SK-N-SH treated with all-trans-retinoic acid at 6 μM for 48 hours (cell line): ENCODE measurements around the gene TKT.

Experiments used
- ATAC-seq: fragments of 200-7000 bp; cut with Tn5 transposase; 3 replicates; pipeline ENCODE4 v1.9.1; 2020; ENCODE audit warnings: mild to moderate bottlenecking, moderate library complexity
- ARNTL ChIP-seq: fragments of 450-650 bp; formaldehyde crosslinking; IDR thresholded peaks from 2 replicates; pipeline ENCODE4 v1.5.0; 2020; ENCODE audit warnings: low read depth, mild to moderate bottlenecking, moderate library complexity, borderline replicate concordance
- BACH2 ChIP-seq: fragments of 250-450 bp; sonication (Bioruptor Pico); IDR thresholded peaks from 2 replicates; pipeline ENCODE4 v1.9.0; 2021; ENCODE audit warnings: mild to moderate bottlenecking, borderline replicate concordance
- CSDC2 ChIP-seq: fragments of 250-450 bp; sonication (Bioruptor Pico); IDR thresholded peaks from 2 replicates; pipeline ENCODE4 v1.5.0; 2020; ENCODE audit warnings: mild to moderate bottlenecking, moderate library complexity
- ESRRG ChIP-seq: fragments of 250-450 bp; sonication (Bioruptor Pico); IDR thresholded peaks from 2 replicates; pipeline ENCODE4 v1.6.1; 2021; ENCODE audit warnings: mild to moderate bottlenecking
- GLIS3 ChIP-seq: fragments of 250-450 bp; sonication (Bioruptor Pico); IDR thresholded peaks from 2 replicates; pipeline ENCODE4 v1.5.0; 2020; ENCODE audit warnings: mild to moderate bottlenecking, moderate library complexity
- OSR1 ChIP-seq: fragments of 250-450 bp; sonication (Bioruptor Pico); IDR thresholded peaks from 2 replicates; pipeline ENCODE4 v1.8.0; 2022; ENCODE audit warnings: moderate library complexity, mild to moderate bottlenecking, inconsistent platforms
- PPARA ChIP-seq: fragments of 250-450 bp; sonication (Bioruptor Pico); IDR thresholded peaks from 2 replicates; pipeline ENCODE4 v1.5.0; 2020; ENCODE audit warnings: mild to moderate bottlenecking, borderline replicate concordance
- RARB ChIP-seq: fragments of 250-450 bp; sonication (Bioruptor Pico); IDR thresholded peaks from 2 replicates; pipeline ENCODE4 v1.8.0; 2021; ENCODE audit warnings: mild to moderate bottlenecking, moderate library complexity
- SNAI2 ChIP-seq: fragments of 250-450 bp; sonication (Bioruptor Pico); IDR thresholded peaks from 2 replicates; pipeline ENCODE4 v1.5.0; 2020; ENCODE audit warnings: mild to moderate bottlenecking, moderate library complexity
- TCF4 ChIP-seq: fragments of 250-450 bp; sonication (Bioruptor Pico); IDR thresholded peaks from 2 replicates; pipeline ENCODE4 v1.8.0; 2021; ENCODE audit warnings: mild to moderate bottlenecking, moderate library complexity, borderline replicate concordance
- TOX ChIP-seq: fragments of 250-450 bp; sonication (Bioruptor Pico); IDR thresholded peaks from 2 replicates; pipeline ENCODE4 v1.8.0; 2021; ENCODE audit warnings: mild to moderate bottlenecking, moderate library complexity, borderline replicate concordance
- ZC3H10 ChIP-seq: fragments of 250-450 bp; sonication (Bioruptor Pico); IDR thresholded peaks from 2 replicates; pipeline ENCODE4 v1.5.1; 2021; ENCODE audit warnings: mild to moderate bottlenecking, moderate library complexity
- ZNF565 ChIP-seq: fragments of 450-650 bp; formaldehyde crosslinking; conservative IDR thresholded peaks from 2 replicates; pipeline ENCODE4 v1.5.0; 2020; ENCODE audit warnings: low read depth, mild to moderate bottlenecking, moderate library complexity
- ZNF8 ChIP-seq: fragments of 450-650 bp; formaldehyde crosslinking; IDR thresholded peaks from 2 replicates; pipeline ENCODE4 v1.5.0; 2020; ENCODE audit warnings: mild to moderate bottlenecking, moderate library complexity
- TF ChIP-seq, protein P1 (sequence below): fragments of 250-450 bp; sonication (Bioruptor Pico); IDR thresholded peaks from 2 replicates; pipeline ENCODE4 v1.8.0; 2020; ENCODE audit warnings: mild to moderate bottlenecking, moderate library complexity, borderline replicate concordance
- TF ChIP-seq, protein P2 (sequence below): fragments of 250-450 bp; sonication (Bioruptor Pico); IDR thresholded peaks from 2 replicates; pipeline ENCODE4 v1.5.1; 2021; ENCODE audit warnings: mild to moderate bottlenecking, moderate library complexity
- TF ChIP-seq, protein P3 (sequence below): fragments of 250-450 bp; sonication (Bioruptor Pico); IDR thresholded peaks from 2 replicates; pipeline ENCODE4 v1.8.0; 2021; ENCODE audit warnings: low read depth, mild to moderate bottlenecking, moderate library complexity, borderline replicate concordance
- TF ChIP-seq, protein P4 (sequence below): fragments of 250-450 bp; sonication (Bioruptor Pico); IDR thresholded peaks from 2 replicates; pipeline ENCODE4 v1.5.1; 2020; ENCODE audit warnings: low read depth, mild to moderate bottlenecking, moderate library complexity

The TKT gene

DNA sequence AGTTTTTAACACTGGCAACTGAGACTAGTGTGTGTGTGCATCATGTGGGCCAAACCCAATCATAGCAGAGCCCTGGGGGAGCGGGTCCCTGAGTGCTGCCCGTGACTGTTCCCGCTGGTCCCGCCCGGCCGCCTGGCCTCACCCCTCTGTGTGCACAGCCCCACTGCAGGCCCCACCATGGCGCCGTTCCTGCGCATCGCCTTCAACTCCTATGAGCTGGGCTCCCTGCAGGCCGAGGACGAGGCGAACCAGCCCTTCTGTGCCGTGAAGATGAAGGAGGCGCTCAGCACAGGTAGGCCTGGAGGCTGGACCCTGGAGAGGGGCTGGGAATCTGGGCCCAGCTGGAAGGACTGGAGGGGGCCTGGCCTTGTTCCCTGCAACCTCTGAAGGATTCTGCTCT, 77.6 kb downstream of the TKT start:
- no peak for ATAC-seq
- TF ChIP-seq, protein P1, sequence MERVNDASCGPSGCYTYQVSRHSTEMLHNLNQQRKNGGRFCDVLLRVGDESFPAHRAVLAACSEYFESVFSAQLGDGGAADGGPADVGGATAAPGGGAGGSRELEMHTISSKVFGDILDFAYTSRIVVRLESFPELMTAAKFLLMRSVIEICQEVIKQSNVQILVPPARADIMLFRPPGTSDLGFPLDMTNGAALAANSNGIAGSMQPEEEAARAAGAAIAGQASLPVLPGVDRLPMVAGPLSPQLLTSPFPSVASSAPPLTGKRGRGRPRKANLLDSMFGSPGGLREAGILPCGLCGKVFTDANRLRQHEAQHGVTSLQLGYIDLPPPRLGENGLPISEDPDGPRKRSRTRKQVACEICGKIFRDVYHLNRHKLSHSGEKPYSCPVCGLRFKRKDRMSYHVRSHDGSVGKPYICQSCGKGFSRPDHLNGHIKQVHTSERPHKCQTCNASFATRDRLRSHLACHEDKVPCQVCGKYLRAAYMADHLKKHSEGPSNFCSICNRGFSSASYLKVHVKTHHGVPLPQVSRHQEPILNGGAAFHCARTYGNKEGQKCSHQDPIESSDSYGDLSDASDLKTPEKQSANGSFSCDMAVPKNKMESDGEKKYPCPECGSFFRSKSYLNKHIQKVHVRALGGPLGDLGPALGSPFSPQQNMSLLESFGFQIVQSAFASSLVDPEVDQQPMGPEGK (CRISPR knock-in tag), result no peak
- TF ChIP-seq ARNTL (CRISPR knock-in tag) (no peak), ZNF8 (CRISPR knock-in tag) (no peak), RARB (CRISPR knock-in tag) (no peak)

DNA sequence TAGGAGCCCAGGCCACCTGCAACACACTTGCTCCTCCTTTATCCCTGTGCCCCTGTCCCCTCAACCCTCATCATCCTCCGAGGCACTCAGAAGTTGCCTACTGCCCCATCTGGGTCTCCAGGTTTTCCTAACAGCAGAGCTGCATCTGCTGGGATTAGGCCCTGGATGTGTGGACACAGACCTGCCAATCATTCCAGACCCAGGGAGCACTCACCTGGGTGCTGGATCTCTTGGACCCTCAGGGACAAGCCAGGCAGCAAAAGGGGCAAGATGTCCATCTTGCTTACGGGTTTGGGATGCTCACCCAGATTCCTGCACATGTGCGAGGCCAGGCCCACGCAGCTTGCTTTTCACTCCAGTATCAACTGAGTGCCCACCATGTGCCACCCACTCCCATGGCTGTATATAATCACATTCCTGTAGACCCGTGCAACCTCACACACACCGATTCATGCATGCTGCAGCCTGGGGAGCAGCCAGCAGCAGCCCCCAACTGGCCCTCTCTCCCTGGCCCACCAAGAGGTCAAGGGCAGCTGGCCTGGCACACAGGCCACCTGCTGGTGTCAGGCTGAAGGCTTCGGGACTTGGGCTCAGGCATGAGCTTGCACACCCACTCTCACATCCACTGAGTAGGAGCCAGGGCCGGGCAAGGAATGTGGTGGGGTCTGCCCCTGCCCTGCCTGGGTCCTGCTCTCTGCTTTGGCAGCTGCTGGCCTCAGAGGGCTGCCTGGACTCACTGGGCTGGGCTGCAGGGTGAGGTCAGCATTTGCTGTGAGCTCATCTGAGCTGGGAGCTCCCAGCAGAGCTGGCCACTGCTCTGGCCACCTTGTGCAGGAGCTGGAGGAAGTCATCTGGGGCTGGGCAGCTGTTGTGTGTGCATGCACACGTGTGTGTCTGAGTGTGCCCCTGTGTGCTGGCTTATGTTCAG, 79.9 kb downstream of the TKT start:
- TF ChIP-seq, protein P2, sequence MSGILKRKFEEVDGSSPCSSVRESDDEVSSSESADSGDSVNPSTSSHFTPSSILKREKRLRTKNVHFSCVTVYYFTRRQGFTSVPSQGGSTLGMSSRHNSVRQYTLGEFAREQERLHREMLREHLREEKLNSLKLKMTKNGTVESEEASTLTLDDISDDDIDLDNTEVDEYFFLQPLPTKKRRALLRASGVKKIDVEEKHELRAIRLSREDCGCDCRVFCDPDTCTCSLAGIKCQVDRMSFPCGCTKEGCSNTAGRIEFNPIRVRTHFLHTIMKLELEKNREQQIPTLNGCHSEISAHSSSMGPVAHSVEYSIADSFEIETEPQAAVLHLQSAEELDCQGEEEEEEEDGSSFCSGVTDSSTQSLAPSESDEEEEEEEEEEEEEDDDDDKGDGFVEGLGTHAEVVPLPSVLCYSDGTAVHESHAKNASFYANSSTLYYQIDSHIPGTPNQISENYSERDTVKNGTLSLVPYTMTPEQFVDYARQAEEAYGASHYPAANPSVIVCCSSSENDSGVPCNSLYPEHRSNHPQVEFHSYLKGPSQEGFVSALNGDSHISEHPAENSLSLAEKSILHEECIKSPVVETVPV (CRISPR knock-in tag), result no peak
- no peak for TF ChIP-seq BACH2
- TF ChIP-seq SNAI2 (CRISPR knock-in tag), result no peak
- no peak for TF ChIP-seq ZNF565
- TF ChIP-seq, protein P3, sequence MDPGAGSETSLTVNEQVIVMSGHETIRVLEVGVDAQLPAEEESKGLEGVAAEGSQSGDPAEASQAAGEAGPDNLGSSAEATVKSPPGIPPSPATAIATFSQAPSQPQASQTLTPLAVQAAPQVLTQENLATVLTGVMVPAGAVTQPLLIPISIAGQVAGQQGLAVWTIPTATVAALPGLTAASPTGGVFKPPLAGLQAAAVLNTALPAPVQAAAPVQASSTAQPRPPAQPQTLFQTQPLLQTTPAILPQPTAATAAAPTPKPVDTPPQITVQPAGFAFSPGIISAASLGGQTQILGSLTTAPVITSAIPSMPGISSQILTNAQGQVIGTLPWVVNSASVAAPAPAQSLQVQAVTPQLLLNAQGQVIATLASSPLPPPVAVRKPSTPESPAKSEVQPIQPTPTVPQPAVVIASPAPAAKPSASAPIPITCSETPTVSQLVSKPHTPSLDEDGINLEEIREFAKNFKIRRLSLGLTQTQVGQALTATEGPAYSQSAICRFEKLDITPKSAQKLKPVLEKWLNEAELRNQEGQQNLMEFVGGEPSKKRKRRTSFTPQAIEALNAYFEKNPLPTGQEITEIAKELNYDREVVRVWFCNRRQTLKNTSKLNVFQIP (CRISPR knock-in tag), result no peak
- no peak for TF ChIP-seq TOX (CRISPR knock-in tag)
- TF ChIP-seq, protein P4, sequence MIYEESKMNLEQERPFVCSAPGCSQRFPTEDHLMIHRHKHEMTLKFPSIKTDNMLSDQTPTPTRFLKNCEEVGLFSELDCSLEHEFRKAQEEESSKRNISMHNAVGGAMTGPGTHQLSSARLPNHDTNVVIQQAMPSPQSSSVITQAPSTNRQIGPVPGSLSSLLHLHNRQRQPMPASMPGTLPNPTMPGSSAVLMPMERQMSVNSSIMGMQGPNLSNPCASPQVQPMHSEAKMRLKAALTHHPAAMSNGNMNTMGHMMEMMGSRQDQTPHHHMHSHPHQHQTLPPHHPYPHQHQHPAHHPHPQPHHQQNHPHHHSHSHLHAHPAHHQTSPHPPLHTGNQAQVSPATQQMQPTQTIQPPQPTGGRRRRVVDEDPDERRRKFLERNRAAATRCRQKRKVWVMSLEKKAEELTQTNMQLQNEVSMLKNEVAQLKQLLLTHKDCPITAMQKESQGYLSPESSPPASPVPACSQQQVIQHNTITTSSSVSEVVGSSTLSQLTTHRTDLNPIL (CRISPR knock-in tag), result no peak
- no peak for TF ChIP-seq ZC3H10
- TF ChIP-seq RARB (CRISPR knock-in tag), result no peak
- no peak for TF ChIP-seq OSR1 (CRISPR knock-in tag)
- TF ChIP-seq TCF4, result no peak
- no peak for TF ChIP-seq ARNTL (CRISPR knock-in tag)
- no peak for TF ChIP-seq ZNF8 (CRISPR knock-in tag)
- TF ChIP-seq CSDC2 (CRISPR knock-in tag), result no peak
- TF ChIP-seq PPARA (CRISPR knock-in tag), result no peak
- TF ChIP-seq GLIS3 (CRISPR knock-in tag), result no peak
- TF ChIP-seq, protein P1 (CRISPR knock-in tag), result no peak
- no peak for TF ChIP-seq ESRRG (CRISPR knock-in tag)
- ATAC-seq, result no peak
